H1 (cell line): ENCODE results near the gene RHO. TPM values are rescaled to one million over a fixed set of nuclear protein-coding genes. Genes with fewer than 3 reads are reported as not detected.

ENCODE experiments used
- TEAD4 ChIP-seq: IDR thresholded peaks from 2 replicates; pipeline ENCODE4 v1.6.1; 2012; ENCODE audit warnings: low read depth, low read length, inconsistent platforms, mixed read lengths
- USF2 ChIP-seq: IDR thresholded peaks from 2 replicates; pipeline ENCODE4 v1.6.1; 2011; ENCODE audit warnings: low read length, improper control_type of control experiment
- polyA plus RNA-seq, 7 experiments: library from polyadenylated mRNA; depleted of rRNA in 3 of 7; stranded (reverse) in 5 of 7; unstranded in 2 of 7; fragments of >200 nt in 5 of 7; fragments of 200-250 nt in 2 of 7; gene quantifications; 1 replicate in 5 of 7; 2 replicates in 1 of 7; 4 replicates in 1 of 7; pipeline versions ENCODE4 v1.2.1 to v1.2.3, GENCODE V29; 2011 to 2013; ENCODE audit warnings: missing spikeins in 2 of 7, mixed read lengths in 2 of 7
- total RNA-seq: library from RNA; stranded (reverse); fragmentation: NEBNext Ultra II Directional; extraction: Animal tissue kit (Norgen Biotek cat#: 25700); gene quantifications from 2 replicates; pipeline ENCODE4 v1.2.1, GENCODE V29; 2021
- TF ChIP-seq, protein P1 (sequence below): fragments of 300-600 bp; sonication (generic); IDR thresholded peaks from 2 replicates; pipeline ENCODE4 v1.7.1; 2012; ENCODE audit warnings: low read length, moderate library complexity, mild to moderate bottlenecking, inconsistent platforms; ENCODE audit not compliant: insufficient replicate concordance

Gene RHO
- total and polyA plus RNA-seq, 2 of the 8 experiments (the other 6 are each of a cell fraction or from before 2014, with no cell fraction given), result not detected

- TF ChIP-seq, protein P1, sequence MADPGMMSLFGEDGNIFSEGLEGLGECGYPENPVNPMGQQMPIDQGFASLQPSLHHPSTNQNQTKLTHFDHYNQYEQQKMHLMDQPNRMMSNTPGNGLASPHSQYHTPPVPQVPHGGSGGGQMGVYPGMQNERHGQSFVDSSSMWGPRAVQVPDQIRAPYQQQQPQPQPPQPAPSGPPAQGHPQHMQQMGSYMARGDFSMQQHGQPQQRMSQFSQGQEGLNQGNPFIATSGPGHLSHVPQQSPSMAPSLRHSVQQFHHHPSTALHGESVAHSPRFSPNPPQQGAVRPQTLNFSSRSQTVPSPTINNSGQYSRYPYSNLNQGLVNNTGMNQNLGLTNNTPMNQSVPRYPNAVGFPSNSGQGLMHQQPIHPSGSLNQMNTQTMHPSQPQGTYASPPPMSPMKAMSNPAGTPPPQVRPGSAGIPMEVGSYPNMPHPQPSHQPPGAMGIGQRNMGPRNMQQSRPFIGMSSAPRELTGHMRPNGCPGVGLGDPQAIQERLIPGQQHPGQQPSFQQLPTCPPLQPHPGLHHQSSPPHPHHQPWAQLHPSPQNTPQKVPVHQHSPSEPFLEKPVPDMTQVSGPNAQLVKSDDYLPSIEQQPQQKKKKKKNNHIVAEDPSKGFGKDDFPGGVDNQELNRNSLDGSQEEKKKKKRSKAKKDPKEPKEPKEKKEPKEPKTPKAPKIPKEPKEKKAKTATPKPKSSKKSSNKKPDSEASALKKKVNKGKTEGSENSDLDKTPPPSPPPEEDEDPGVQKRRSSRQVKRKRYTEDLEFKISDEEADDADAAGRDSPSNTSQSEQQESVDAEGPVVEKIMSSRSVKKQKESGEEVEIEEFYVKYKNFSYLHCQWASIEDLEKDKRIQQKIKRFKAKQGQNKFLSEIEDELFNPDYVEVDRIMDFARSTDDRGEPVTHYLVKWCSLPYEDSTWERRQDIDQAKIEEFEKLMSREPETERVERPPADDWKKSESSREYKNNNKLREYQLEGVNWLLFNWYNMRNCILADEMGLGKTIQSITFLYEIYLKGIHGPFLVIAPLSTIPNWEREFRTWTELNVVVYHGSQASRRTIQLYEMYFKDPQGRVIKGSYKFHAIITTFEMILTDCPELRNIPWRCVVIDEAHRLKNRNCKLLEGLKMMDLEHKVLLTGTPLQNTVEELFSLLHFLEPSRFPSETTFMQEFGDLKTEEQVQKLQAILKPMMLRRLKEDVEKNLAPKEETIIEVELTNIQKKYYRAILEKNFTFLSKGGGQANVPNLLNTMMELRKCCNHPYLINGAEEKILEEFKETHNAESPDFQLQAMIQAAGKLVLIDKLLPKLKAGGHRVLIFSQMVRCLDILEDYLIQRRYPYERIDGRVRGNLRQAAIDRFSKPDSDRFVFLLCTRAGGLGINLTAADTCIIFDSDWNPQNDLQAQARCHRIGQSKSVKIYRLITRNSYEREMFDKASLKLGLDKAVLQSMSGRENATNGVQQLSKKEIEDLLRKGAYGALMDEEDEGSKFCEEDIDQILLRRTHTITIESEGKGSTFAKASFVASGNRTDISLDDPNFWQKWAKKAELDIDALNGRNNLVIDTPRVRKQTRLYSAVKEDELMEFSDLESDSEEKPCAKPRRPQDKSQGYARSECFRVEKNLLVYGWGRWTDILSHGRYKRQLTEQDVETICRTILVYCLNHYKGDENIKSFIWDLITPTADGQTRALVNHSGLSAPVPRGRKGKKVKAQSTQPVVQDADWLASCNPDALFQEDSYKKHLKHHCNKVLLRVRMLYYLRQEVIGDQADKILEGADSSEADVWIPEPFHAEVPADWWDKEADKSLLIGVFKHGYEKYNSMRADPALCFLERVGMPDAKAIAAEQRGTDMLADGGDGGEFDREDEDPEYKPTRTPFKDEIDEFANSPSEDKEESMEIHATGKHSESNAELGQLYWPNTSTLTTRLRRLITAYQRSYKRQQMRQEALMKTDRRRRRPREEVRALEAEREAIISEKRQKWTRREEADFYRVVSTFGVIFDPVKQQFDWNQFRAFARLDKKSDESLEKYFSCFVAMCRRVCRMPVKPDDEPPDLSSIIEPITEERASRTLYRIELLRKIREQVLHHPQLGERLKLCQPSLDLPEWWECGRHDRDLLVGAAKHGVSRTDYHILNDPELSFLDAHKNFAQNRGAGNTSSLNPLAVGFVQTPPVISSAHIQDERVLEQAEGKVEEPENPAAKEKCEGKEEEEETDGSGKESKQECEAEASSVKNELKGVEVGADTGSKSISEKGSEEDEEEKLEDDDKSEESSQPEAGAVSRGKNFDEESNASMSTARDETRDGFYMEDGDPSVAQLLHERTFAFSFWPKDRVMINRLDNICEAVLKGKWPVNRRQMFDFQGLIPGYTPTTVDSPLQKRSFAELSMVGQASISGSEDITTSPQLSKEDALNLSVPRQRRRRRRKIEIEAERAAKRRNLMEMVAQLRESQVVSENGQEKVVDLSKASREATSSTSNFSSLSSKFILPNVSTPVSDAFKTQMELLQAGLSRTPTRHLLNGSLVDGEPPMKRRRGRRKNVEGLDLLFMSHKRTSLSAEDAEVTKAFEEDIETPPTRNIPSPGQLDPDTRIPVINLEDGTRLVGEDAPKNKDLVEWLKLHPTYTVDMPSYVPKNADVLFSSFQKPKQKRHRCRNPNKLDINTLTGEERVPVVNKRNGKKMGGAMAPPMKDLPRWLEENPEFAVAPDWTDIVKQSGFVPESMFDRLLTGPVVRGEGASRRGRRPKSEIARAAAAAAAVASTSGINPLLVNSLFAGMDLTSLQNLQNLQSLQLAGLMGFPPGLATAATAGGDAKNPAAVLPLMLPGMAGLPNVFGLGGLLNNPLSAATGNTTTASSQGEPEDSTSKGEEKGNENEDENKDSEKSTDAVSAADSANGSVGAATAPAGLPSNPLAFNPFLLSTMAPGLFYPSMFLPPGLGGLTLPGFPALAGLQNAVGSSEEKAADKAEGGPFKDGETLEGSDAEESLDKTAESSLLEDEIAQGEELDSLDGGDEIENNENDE, result no peak
- no peak for TF ChIP-seq USF2
- no peak for TF ChIP-seq TEAD4
Measured at GRCh38 chr3:129507181-129507831, 21.1 kb upstream of the RHO start (continued).
